HG02623 (cell line): ENCODE data around the gene TMEM269.
"Not testable (repeated sequence)": the region's sequence is repeated elsewhere in the genome, so short reads cannot be mapped to it uniquely, and the experiment has no call there.

ENCODE experiments used
- ATAC-seq: cut with Tn5 transposase; IDR thresholded peaks from one replicate; pipeline ENCODE4 v1.9.1; 2021; ENCODE audit warnings: moderate library complexity; ENCODE audit not compliant: unreplicated experiment

TMEM269 gene

GRCh38 chr1:42748021-42748420 is 36.8 kb upstream of the TMEM269 start:
- ATAC-seq = no peak

- no peak for ATAC-seq
Observed at GRCh38 chr1:42748461-42749410, 36.1 kb upstream of the TMEM269 start.

- no peak for ATAC-seq
Observed at GRCh38 chr1:42750041-42750440, 34.8 kb upstream of the TMEM269 start.

- not testable (repeated sequence) for ATAC-seq
Observed at GRCh38 chr1:42751511-42752070, 33.2 kb upstream of the TMEM269 start.

GRCh38 chr1:42752284-42752683 is 32.5 kb upstream of the TMEM269 start:
- no peak for ATAC-seq

- no peak for ATAC-seq
Observed at GRCh38 chr1:42753070-42753469, 31.7 kb upstream of the TMEM269 start.

GRCh38 chr1:42756956-42757891 is 27.6 kb upstream of the TMEM269 start:
- no peak for ATAC-seq

- ATAC-seq = no peak
Observed at GRCh38 chr1:42757892-42758275, 26.9 kb upstream of the TMEM269 start.

- ATAC-seq = no peak
Observed at GRCh38 chr1:42758641-42759040, 26.1 kb upstream of the TMEM269 start.

- ATAC-seq = no peak
Observed at GRCh38 chr1:42759114-42759513, 25.7 kb upstream of the TMEM269 start.

GRCh38 chr1:42761567-42761966 is 23.2 kb upstream of the TMEM269 start:
- ATAC-seq = no peak

- ATAC-seq = no peak
Observed at GRCh38 chr1:42762269-42762668, 22.5 kb upstream of the TMEM269 start.

- ATAC-seq = no peak
Observed at GRCh38 chr1:42765269-42765668, 19.5 kb upstream of the TMEM269 start.

- peak; percentile 21 for ATAC-seq
Observed at GRCh38 chr1:42765832-42766740, 18.7 kb upstream of the TMEM269 start.

- ATAC-seq = peak; percentile 85
Observed at GRCh38 chr1:42766741-42767509, 17.9 kb upstream of the TMEM269 start, which contains the start of the genes C1orf50 and P3H1. C1orf50 (plus strand) TSS chr1:42767249; CDS start chr1:42767312, 63 bp downstream. P3H1 (minus strand) TSS chr1:42767028; CDS start chr1:42766971, 57 bp downstream.

- ATAC-seq = peak; percentile 11
Observed at GRCh38 chr1:42767510-42768000, 17.2 kb upstream of the TMEM269 start.

GRCh38 chr1:42768172-42768571 is 16.6 kb upstream of the TMEM269 start:
- ATAC-seq = no peak

GRCh38 chr1:42769811-42770210 is 15.0 kb upstream of the TMEM269 start:
- no peak for ATAC-seq

- ATAC-seq = no peak
Observed at GRCh38 chr1:42773420-42773819, 11.4 kb upstream of the TMEM269 start.
